ENCODE measurements around the gene CFAP74. TPM values are rescaled to one million over a fixed set of nuclear protein-coding genes. Genes with fewer than 3 reads are reported as not detected.

The CFAP74 gene
- total RNA-seq, 2 donors from 2014 or later: not detected

GRCh38 chr1:1997576-1997975 is 6.0 kb downstream of the CFAP74 start:
- no peak for ATAC-seq (ENCODE audit: insufficient number of reproducible peaks, low FRiP score, low read depth)
- Histone ChIP-seq H3K27ac (no peak overlapping the region), H3K4me1 (ENCODE audit: control insufficient read depth in 1 of 2, low read depth in 2 of 2) (no peaks in the 10 kb centered on the region), H3K9me3 (no peaks in the 10 kb centered on the region), H3K36me3 (no peaks in the 10 kb centered on the region), H3K27me3 (replicated peaks; ENCODE audit: insufficient read depth) (peaks cover 6% of the 10 kb centered on the region), H3K4me3 (no peak overlapping the region)
- TF ChIP-seq CTCF (IDR thresholded peaks at IDR 0.05): no peak
- DNase-seq (ENCODE audit: low spot score): no peak

DNA sequence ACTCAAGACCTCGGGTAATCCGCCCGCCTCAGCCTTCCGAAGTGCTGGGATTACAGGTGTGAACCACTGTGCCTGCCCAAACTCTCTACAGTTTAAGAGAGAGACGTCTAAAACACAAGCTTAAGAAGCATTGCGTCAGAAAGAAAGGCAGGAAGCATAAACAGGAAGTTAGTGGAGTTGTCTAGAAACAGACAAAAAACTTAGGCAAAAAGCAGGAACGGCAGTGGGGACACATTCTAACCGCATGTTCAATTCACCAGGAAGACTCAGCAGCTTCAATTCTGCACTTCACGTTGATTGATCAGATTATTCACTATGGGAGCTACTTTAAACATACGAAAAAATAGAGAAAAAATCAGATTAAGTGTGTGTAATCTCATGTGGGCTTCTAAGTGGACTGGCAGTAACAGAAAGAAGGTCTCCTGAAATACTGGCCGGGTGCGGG is 7.4 kb downstream of the CFAP74 start:
- DNase-seq (ENCODE audit: low spot score) (no peak), ATAC-seq (ENCODE audit: insufficient number of reproducible peaks, low FRiP score, low read depth) (no peak)
- Histone ChIP-seq H3K4me1 (ENCODE audit: control insufficient read depth in 1 of 2, low read depth in 2 of 2) (no peaks in the 10 kb centered on the region), H3K9me3 (no peaks in the 10 kb centered on the region), H3K4me3 (no peak overlapping the region), H3K27me3 (replicated peaks; ENCODE audit: insufficient read depth) (no peaks in the 10 kb centered on the region), H3K27ac (no peak overlapping the region), H3K36me3 (no peaks in the 10 kb centered on the region)
- no peak for TF ChIP-seq CTCF (IDR thresholded peaks at IDR 0.05)

GRCh38 chr1:1994536-1994935 is 9.1 kb downstream of the CFAP74 start:
- H3K27me3 ChIP-seq (replicated peaks; ENCODE audit: insufficient read depth): peaks cover 4% of the 10 kb centered on the region
- no peaks in the 10 kb centered on the region for H3K4me1 ChIP-seq (ENCODE audit: control insufficient read depth in 1 of 2, low read depth in 2 of 2)
- no peak overlapping the region for H3K27ac ChIP-seq
- H3K36me3 ChIP-seq: no peaks in the 10 kb centered on the region
- no peak for TF ChIP-seq CTCF (IDR thresholded peaks at IDR 0.05)
- no peaks in the 10 kb centered on the region for H3K9me3 ChIP-seq
- no peak overlapping the region for H3K4me3 ChIP-seq
- DNase-seq (ENCODE audit: low spot score) (no peak), ATAC-seq (ENCODE audit: insufficient number of reproducible peaks, low FRiP score, low read depth) (no peak)

DNA sequence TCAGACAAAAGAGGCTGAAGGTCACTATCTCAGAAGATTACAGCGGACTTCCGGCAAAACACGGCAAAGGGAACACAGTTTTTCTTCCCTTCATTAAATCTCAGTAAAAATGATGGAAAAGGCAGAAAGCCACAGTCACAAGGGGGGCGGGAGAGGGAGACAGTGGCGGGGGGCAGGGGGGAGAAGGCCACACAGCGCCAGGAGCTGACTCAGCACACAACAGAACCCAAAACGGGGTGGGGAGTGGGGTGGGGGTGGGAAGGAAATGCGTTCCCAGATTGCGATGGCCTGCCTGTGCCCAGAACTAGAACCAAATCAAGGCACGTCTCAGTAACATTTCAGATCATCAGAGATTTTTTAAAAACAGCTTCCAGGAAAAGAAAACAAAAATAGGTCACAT is 13.4 kb downstream of the CFAP74 start:
- H3K4me1 ChIP-seq (ENCODE audit: control insufficient read depth in 1 of 2, low read depth in 2 of 2): no peaks in the 10 kb centered on the region
- no peak for ATAC-seq (ENCODE audit: insufficient number of reproducible peaks, low FRiP score, low read depth)
- no peak for DNase-seq (ENCODE audit: low spot score)
- no peaks in the 10 kb centered on the region for H3K36me3 ChIP-seq
- H3K4me3 ChIP-seq: no peak overlapping the region
- H3K27ac ChIP-seq: no peak overlapping the region
- no peak for TF ChIP-seq CTCF (IDR thresholded peaks at IDR 0.05)
- no peaks in the 10 kb centered on the region for H3K9me3 ChIP-seq
- H3K27me3 ChIP-seq (replicated peaks; ENCODE audit: insufficient read depth): peaks cover 4% of the 10 kb centered on the region

DNA sequence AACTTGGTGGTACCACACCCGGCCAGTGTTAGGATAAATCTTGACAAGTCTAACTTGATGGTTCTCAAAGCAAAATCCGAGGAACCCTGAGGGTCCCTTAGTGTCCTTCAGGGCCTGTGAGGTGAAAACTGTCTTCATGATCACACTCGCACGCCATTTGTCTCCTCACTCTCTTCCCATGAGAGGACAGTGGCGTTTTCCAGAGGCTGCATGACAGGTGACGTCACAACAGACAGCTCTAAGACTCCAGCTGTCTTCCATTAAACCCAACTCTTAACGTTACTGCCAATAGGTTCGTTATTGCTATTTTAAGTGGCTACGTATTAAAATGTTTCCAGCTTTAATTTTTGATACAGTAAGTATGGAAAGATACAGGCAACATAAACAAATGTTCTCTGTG is 13.8 kb downstream of the CFAP74 start:
- Histone ChIP-seq H3K4me3 (no peak overlapping the region), H3K27ac (no peak overlapping the region), H3K27me3 (replicated peaks; ENCODE audit: insufficient read depth) (peaks cover 4% of the 10 kb centered on the region), H3K4me1 (ENCODE audit: control insufficient read depth in 1 of 2, low read depth in 2 of 2) (no peaks in the 10 kb centered on the region), H3K9me3 (no peaks in the 10 kb centered on the region), H3K36me3 (no peaks in the 10 kb centered on the region)
- ATAC-seq (ENCODE audit: insufficient number of reproducible peaks, low FRiP score, low read depth) (no peak), DNase-seq (ENCODE audit: low spot score) (no peak)
- no peak for TF ChIP-seq CTCF (IDR thresholded peaks at IDR 0.05)

Measured in thoracic aorta (tissue), 2 donors.